Left ventricle myocardium inferior (tissue), 1 donor: ENCODE measurements around the gene SCAMP3. TPM values are rescaled to one million over a fixed set of nuclear protein-coding genes. Genes with fewer than 3 reads are reported as not detected.

Source experiments
- DNase-seq: peaks from one replicate; pipeline ENCODE4 v3.0.0-alpha.2; 2020
- H3K27ac ChIP-seq: fragments of 200-600 bp; replicated peaks from 2 replicates; pipeline ENCODE4 v1.8.0; 2021
- H3K27me3 ChIP-seq: fragments of 200-600 bp; 2 replicates; pipeline ENCODE4 v1.8.0; 2021; ENCODE audit warnings: low read depth
- H3K36me3 ChIP-seq: fragments of 200-600 bp; 2 replicates; pipeline ENCODE4 v1.8.0; 2021
- H3K4me1 ChIP-seq: fragments of 200-600 bp; 2 replicates; pipeline ENCODE4 v1.8.0; 2021
- H3K4me3 ChIP-seq: fragments of 200-600 bp; 2 replicates; pipeline ENCODE4 v1.8.0; 2021; ENCODE audit warnings: mild to moderate bottlenecking, moderate library complexity
- H3K9me3 ChIP-seq: fragments of 200-600 bp; replicated peaks from 2 replicates; pipeline ENCODE4 v1.8.0; 2021
- CTCF ChIP-seq: fragments of 200-600 bp; IDR thresholded peaks from 2 replicates; pipeline ENCODE4 v1.8.0; 2021; ENCODE audit warnings: antibody characterized with exemption, mild to moderate bottlenecking, borderline replicate concordance
- intact Hi-C: fragments of 100-400 bp; cut with micrococcal nuclease; formaldehyde crosslinking; loops from one replicate; pipeline ENCODE4 v1.11.0; 2022
- total RNA-seq: library from RNA; stranded (reverse); fragmentation: NEBNext Ultra II Directional; extraction: Animal tissue kit (Norgen Biotek cat#: 25700); gene quantifications from one replicate; pipeline ENCODE4 v1.2.1, GENCODE V29; 2021
- donor health status: DM: no; HTN: yes; CAD: no; lungs with severe emphysema.

The SCAMP3 gene
- total RNA-seq, 1 donor from 2014 or later, result 57.1 TPM

DNA sequence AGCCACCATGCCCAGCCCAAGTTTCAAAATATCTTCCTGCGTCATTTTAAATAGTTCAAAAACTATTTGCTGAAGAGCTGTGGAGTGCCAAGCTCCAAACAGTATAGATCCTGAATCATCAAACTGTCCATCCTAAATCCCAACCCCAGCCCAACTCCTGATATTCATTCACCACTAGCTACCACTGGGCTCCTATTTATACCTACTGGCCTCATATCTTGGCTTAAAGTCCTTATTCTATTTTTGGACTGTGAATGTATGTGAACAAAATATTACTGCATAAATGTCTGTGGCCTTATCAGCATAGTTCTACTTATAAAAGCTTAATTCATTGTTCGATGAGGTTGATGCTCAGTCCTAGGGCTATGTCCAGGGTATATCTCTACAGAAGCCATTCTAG, 5.2 kb upstream of the SCAMP3 start:
- H3K27ac ChIP-seq, result peak overlapping the region; percentile 60
- no peak for TF ChIP-seq CTCF
- no peak for DNase-seq
- no peaks in the 10 kb centered on the region for H3K27me3 ChIP-seq
- H3K9me3 ChIP-seq, result no peaks in the 10 kb centered on the region
- H3K4me1 ChIP-seq, result peaks cover 43% of the 10 kb centered on the region
- no peak overlapping the region for H3K4me3 ChIP-seq
- H3K36me3 ChIP-seq, result peaks cover 82% of the 10 kb centered on the region
- intact Hi-C loops, result no loop called here

DNA sequence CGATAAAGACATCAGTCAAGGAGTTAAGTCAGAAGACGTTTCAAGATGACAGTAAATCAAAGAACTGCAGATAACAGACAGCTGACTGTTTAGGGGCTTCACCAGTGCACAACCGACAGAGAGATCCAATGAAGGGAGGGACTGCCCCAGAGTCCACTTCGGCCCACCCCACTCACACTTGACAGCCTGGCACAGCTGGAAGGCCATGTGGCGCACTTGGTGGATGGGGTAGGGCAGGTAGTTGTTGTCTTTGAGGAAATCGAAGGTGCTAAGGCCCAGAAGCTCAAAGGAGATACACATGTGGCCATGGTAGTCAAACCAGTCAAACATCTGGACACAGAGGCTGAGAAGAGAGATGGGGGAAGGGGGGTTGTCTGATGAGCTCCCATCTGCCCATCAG, 4.4 kb upstream of the SCAMP3 start:
- peak overlapping the region; percentile 60 for H3K27ac ChIP-seq
- intact Hi-C loops, result no loop called here
- no peak for DNase-seq
- TF ChIP-seq CTCF, result no peak
- H3K9me3 ChIP-seq, result no peaks in the 10 kb centered on the region
- H3K4me3 ChIP-seq, result no peak overlapping the region
- H3K36me3 ChIP-seq, result peaks cover 82% of the 10 kb centered on the region
- H3K27me3 ChIP-seq, result no peaks in the 10 kb centered on the region
- H3K4me1 ChIP-seq, result peaks cover 40% of the 10 kb centered on the region

- TF ChIP-seq CTCF, result no peak
Measured at GRCh38 chr1:155263067-155263466, 907 bp upstream of the SCAMP3 start.

DNA sequence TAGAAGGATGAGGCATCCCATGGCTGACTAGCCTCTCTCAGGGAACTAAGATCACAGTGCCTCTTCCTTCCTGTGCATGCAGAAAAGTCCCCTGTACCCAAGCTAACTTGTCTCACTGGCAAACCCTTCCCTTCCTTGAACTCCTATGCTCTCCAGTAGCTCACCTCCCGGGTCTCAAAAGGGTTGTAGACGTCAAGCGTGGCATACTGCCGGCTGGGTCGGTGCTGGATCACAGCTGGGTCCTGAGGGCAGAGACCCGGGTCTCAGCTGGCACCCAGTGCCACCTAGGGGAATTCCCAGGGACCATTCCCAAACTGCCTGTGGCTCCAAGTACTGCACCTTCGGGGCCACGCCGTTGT, 688 bp downstream of the SCAMP3 start:
- intact Hi-C loops, result no loop called here

More at GRCh38 chr1:155263067-155263466, 907 bp upstream of the SCAMP3 start:
- intact Hi-C loops, result no loop called here
- Histone ChIP-seq H3K36me3 (peaks cover 66% of the 10 kb centered on the region), H3K27ac (peak overlapping the region; percentile 91), H3K27me3 (no peaks in the 10 kb centered on the region), H3K9me3 (no peaks in the 10 kb centered on the region), H3K4me1 (peaks cover 43% of the 10 kb centered on the region), H3K4me3 (peak overlapping the region; percentile 92)
- DNase-seq, result no peak

GRCh38 chr1:155260276-155260675, 1.9 kb downstream of the SCAMP3 start:
- intact Hi-C loops, result no loop called here
- H3K27me3 ChIP-seq, result no peaks in the 10 kb centered on the region
- H3K27ac ChIP-seq, result no peak overlapping the region
- DNase-seq, result no peak
- peaks cover 50% of the 10 kb centered on the region for H3K36me3 ChIP-seq
- TF ChIP-seq CTCF, result no peak
- H3K4me1 ChIP-seq, result peaks cover 40% of the 10 kb centered on the region
- H3K4me3 ChIP-seq, result no peak overlapping the region
- H3K9me3 ChIP-seq, result no peaks in the 10 kb centered on the region

More for the DNA sequence above, 688 bp downstream of the SCAMP3 start:
- TF ChIP-seq CTCF, result no peak
- H3K9me3 ChIP-seq, result no peaks in the 10 kb centered on the region
- H3K27me3 ChIP-seq, result no peaks in the 10 kb centered on the region
- H3K4me1 ChIP-seq, result peaks cover 30% of the 10 kb centered on the region
- H3K36me3 ChIP-seq, result peaks cover 61% of the 10 kb centered on the region
- H3K4me3 ChIP-seq, result peak overlapping the region; percentile 92
- no peak for DNase-seq
- H3K27ac ChIP-seq, result peak overlapping the region; percentile 91
